A549 treated with AZD2906 at 1 μM for 4 hours (cell line): ENCODE measurements around the gene PROKR1. TPM values are rescaled to one million over a fixed set of nuclear protein-coding genes. Genes with fewer than 3 reads are reported as not detected.

Experiments used
- total RNA-seq: library from RNA; stranded (reverse); fragments of 200-300 nt; extraction: Qiagen RNA extraction; gene quantifications from 5 replicates; pipeline ENCODE4 v1.2.3, GENCODE V29; 2022

PROKR1 gene
- 0.01 TPM in 1 of 5 replicates, not detected in the others for total RNA-seq

DNA sequence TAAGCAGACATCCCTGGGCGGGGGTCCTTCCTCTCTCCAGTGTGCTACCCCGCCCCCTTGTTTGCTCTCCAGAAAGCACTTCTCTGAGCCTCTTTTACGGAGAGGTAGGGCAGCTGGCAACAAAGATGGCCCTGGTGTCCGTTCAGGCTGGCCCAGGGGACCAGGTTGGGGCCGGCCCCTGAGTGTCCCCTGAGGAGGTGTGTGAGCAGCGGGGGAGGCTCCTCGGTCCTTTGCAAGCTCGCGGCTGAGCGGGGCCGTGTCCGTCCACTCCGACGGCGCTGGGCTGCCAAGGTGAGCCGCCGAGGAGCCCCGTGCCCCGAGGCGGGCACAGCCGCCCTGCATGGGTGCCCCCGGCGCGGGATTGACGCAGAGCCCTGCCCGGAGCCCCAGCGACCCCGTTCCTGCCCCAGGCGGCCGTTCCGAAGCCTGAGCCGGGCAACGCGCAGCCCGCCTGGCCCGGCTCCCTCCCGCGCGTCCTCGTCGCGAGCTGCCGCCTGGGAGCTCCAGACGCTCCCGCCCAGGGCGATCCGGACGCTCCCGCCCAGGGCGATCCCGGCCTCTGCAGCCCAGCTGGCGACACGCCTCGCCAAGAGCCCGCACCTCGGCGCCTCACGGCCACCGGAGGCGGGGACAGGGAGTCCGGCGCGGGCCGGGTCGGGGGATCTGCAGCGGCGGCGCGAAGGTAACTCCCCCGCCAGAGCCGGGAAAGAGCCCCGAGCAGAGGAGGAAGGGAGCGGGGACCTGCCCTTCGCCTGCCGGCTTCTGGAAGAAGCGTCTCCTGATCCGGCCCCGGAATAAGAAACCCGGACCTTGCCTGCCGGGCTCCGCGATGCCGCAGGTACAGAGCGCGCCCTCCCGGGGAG, at the start of gene PROKR1:
TSS of gene PROKR1 (plus strand) at position 569 of the 863 bp plus-strand sequence. CDS start 2,243 bp downstream, outside the sequence.

Other genes with a start within 250 kb of the PROKR1 start
- gene FBXO48, start 176.3 kb upstream of the PROKR1 start, total RNA-seq: 0.40 to 0.61 TPM (median 0.56 TPM) in 5 replicates
- gene APLF, start 176.0 kb upstream of the PROKR1 start, total RNA-seq: 0.48 to 0.61 TPM (median 0.56 TPM) in 5 replicates
- gene ARHGAP25, start 91.2 kb downstream of the PROKR1 start, total RNA-seq: 0.16 to 0.35 TPM (median 0.22 TPM) in 5 replicates
- gene BMP10, start 227.8 kb downstream of the PROKR1 start, total RNA-seq: not detected in 5 replicates